Mesothelial cell of epicardium (in vitro differentiated cells): ENCODE data around the gene LRRFIP1. TPM values are rescaled to one million over a fixed set of nuclear protein-coding genes. Genes with fewer than 3 reads are reported as not detected.

Experiments
- DNase-seq, 2 experiments: peaks; one replicate each; pipeline ENCODE4 v3.0.0; 2021; ENCODE audit warnings: low spot score in 2 of 2; ENCODE audit not compliant: unreplicated experiment in 2 of 2
- H3K27ac Mint-ChIP-seq: 2 replicates; pipeline ENCODE4 v1.8.0; 2021; ENCODE audit warnings: mixed read lengths
- H3K27me3 Mint-ChIP-seq: 2 replicates; pipeline ENCODE4 v1.8.0; 2021; ENCODE audit warnings: low read depth, mixed read lengths
- H3K36me3 Mint-ChIP-seq: 2 replicates; pipeline ENCODE4 v1.8.0; 2021; ENCODE audit warnings: mixed read lengths
- H3K4me1 Mint-ChIP-seq: 2 replicates; pipeline ENCODE4 v1.8.0; 2021; ENCODE audit warnings: mixed read lengths
- H3K4me3 Mint-ChIP-seq: 2 replicates; pipeline ENCODE4 v1.8.0; 2021; ENCODE audit warnings: mild to moderate bottlenecking, moderate library complexity, mixed read lengths
- H3K9me3 Mint-ChIP-seq: 2 replicates; pipeline ENCODE4 v1.8.0; 2021; ENCODE audit warnings: mixed read lengths
- total RNA-seq: library from RNA; stranded (reverse); gene quantifications from 3 replicates; pipeline ENCODE4 v1.2.1, GENCODE V29; 2021
- TF ChIP-seq, protein P1 (sequence below): fragments of 200-600 bp; sonication (generic); IDR thresholded peaks from one replicate; pipeline ENCODE4 v1.5.0; 2021; ENCODE audit warnings: antibody characterized with exemption; ENCODE audit not compliant: unreplicated experiment

The LRRFIP1 gene
- total RNA-seq, 1 donor from 2014 or later = 47.5 TPM

DNA sequence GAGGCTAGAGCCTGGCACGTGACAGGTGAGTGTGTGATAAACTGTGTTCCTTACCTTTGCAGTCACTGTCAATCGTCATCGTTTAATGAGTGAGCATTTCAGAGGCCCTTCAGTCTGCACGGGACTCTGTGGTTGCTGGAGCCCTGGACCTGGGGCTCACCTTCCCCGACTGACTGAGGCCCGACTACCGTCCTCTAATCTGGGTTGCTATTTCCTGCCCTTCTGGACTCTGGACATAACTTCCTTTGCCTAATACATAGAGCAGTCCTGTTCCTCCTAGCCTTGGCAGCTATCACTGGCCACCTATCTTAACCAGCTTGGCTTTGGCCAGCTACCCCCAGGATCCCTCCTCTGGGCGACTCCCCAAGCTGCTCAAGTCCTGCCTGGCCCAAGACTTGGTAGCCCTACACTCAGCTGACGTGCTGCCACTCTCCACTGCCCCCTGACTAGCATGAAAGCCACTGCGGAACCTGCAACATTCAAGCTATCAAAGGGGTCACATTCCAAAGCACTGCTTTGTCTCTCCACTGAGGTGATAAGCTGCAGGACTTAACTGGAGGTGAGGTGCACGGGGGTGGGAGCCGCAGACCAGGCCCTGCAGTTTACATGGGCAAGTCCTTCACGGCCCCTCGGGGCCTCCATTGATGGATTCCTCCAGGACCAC is 25.8 kb upstream of the LRRFIP1 start:
- TF ChIP-seq, protein P1, sequence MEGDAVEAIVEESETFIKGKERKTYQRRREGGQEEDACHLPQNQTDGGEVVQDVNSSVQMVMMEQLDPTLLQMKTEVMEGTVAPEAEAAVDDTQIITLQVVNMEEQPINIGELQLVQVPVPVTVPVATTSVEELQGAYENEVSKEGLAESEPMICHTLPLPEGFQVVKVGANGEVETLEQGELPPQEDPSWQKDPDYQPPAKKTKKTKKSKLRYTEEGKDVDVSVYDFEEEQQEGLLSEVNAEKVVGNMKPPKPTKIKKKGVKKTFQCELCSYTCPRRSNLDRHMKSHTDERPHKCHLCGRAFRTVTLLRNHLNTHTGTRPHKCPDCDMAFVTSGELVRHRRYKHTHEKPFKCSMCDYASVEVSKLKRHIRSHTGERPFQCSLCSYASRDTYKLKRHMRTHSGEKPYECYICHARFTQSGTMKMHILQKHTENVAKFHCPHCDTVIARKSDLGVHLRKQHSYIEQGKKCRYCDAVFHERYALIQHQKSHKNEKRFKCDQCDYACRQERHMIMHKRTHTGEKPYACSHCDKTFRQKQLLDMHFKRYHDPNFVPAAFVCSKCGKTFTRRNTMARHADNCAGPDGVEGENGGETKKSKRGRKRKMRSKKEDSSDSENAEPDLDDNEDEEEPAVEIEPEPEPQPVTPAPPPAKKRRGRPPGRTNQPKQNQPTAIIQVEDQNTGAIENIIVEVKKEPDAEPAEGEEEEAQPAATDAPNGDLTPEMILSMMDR = no peak
- Mint-ChIP-seq H3K4me1 (peaks cover 35% of the 10 kb centered on the region), H3K9me3 (no peaks in the 10 kb centered on the region), H3K27me3 (peaks cover 21% of the 10 kb centered on the region), H3K4me3 (no peak overlapping the region), H3K36me3 (no peaks in the 10 kb centered on the region), H3K27ac (no peak overlapping the region)
- no peak for DNase-seq

- Mint-ChIP-seq H3K36me3 (no peaks in the 10 kb centered on the region), H3K27me3 (peaks cover 20% of the 10 kb centered on the region), H3K4me1 (peaks cover 35% of the 10 kb centered on the region), H3K4me3 (no peak overlapping the region), H3K9me3 (peaks cover 5% of the 10 kb centered on the region), H3K27ac (no peak overlapping the region)
- no peak for DNase-seq
- TF ChIP-seq, protein P1 = no peak
Observed at GRCh38 chr2:237602409-237602808, 25.0 kb upstream of the LRRFIP1 start.

DNA sequence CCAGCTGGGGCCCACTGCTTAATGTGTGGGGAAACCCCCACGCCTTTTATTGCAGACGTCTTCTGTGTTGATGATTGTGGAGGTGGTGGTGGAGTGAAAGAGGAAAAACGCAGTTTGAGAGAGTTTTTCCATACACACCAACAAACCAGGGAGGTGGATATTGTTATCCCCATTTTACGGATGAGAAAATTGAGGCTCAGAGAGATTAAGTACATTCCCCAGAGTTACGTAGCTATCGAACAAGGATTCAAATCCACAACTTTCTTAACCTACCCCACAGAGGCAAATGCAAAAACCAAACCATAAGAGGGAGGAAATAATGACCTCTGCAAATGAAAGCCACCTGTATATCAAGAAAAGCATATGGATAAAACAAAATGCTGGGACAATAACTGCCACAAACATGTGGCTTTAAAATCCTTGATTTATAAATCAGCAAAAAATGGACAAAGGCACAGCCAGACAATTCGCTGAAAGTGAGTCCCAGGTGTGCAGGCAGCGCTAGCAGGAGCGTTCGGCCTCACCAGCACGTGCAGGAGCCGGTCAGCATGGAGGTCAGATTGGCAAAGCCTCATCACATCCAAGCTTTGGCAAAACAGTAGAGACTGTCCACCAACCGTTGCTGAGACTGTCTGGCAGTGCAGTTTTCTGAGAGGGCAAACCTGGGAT is 24.2 kb upstream of the LRRFIP1 start:
- no peak overlapping the region for H3K4me3 Mint-ChIP-seq
- peaks cover 35% of the 10 kb centered on the region for H3K4me1 Mint-ChIP-seq
- H3K27ac Mint-ChIP-seq = no peak overlapping the region
- no peaks in the 10 kb centered on the region for H3K36me3 Mint-ChIP-seq
- H3K9me3 Mint-ChIP-seq = peaks cover 7% of the 10 kb centered on the region
- TF ChIP-seq, protein P1 = no peak
- H3K27me3 Mint-ChIP-seq = peaks cover 17% of the 10 kb centered on the region
- no peak for DNase-seq

DNA sequence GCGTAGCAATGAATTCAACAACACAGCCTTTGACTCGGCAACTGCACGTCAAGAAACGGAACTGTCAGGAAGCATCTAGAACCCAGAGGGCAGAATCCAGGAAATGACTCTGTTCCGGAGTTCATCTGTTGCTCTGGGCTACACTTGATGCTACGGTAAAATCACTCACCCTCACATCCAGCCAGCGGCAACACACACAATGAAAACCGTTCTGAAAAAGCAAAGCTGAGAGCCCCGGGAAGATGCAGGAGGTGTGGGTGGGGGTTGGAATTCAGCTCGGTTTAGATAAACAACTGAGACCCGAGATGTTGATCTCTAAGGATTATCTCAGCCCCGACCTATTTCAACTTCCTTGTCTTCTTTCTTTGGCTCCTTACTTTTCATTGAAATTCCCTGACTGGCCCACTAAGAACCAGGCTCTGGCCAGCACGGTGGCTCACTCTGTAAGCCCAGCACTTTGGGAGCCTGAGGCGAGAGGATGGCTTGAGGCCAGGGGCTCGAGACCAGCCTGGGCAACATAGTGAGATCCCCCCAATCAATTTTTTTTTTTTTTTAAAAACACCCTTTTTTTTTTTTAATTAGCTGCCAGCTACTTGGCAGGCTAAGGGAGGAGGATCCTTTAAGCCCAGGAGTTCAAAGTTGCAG is 23.5 kb upstream of the LRRFIP1 start:
- Mint-ChIP-seq H3K27ac (no peak overlapping the region), H3K36me3 (no peaks in the 10 kb centered on the region), H3K4me3 (no peak overlapping the region), H3K9me3 (peaks cover 8% of the 10 kb centered on the region), H3K27me3 (peaks cover 15% of the 10 kb centered on the region), H3K4me1 (peaks cover 34% of the 10 kb centered on the region)
- no peak for DNase-seq
- TF ChIP-seq, protein P1 = no peak

DNA sequence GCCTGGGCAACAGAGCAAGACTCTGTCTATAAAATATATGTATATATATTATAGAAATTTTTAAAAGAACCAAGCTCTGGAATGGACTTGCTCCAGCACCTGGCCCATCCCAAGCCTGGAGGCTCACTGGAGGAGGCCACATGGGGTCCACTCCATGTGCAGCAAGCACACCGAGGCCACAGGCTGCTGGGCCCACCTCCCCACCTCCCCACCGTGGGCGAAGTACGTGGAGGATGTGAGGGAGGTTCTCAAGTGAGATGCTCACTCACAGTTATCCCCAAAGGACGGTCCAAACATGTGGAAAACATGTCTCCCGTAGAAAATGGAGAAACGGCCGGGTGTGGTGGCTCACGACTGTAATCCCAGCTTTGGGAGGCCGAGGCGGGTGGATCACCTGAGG is 23.0 kb upstream of the LRRFIP1 start:
- no peak overlapping the region for H3K27ac Mint-ChIP-seq
- no peak overlapping the region for H3K4me3 Mint-ChIP-seq
- no peak for DNase-seq
- peaks cover 15% of the 10 kb centered on the region for H3K27me3 Mint-ChIP-seq
- no peaks in the 10 kb centered on the region for H3K36me3 Mint-ChIP-seq
- TF ChIP-seq, protein P1 = no peak
- H3K9me3 Mint-ChIP-seq = peaks cover 8% of the 10 kb centered on the region
- peaks cover 34% of the 10 kb centered on the region for H3K4me1 Mint-ChIP-seq
